ENCODE results near the gene ADAMTS4.
"Not testable (repeated sequence)": the region's sequence is repeated elsewhere in the genome, so short reads cannot be mapped to it uniquely, and the experiment has no call there.

Gene ADAMTS4, protein sequence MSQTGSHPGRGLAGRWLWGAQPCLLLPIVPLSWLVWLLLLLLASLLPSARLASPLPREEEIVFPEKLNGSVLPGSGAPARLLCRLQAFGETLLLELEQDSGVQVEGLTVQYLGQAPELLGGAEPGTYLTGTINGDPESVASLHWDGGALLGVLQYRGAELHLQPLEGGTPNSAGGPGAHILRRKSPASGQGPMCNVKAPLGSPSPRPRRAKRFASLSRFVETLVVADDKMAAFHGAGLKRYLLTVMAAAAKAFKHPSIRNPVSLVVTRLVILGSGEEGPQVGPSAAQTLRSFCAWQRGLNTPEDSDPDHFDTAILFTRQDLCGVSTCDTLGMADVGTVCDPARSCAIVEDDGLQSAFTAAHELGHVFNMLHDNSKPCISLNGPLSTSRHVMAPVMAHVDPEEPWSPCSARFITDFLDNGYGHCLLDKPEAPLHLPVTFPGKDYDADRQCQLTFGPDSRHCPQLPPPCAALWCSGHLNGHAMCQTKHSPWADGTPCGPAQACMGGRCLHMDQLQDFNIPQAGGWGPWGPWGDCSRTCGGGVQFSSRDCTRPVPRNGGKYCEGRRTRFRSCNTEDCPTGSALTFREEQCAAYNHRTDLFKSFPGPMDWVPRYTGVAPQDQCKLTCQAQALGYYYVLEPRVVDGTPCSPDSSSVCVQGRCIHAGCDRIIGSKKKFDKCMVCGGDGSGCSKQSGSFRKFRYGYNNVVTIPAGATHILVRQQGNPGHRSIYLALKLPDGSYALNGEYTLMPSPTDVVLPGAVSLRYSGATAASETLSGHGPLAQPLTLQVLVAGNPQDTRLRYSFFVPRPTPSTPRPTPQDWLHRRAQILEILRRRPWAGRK

GRCh38 chr1:161198897-161199431, at the start of gene ADAMTS4:
Gene ADAMTS4, minus strand, starts transcription at chr1:161199054. Its CDS starts 427 bp downstream, at chr1:161198627.
- no peak for DNase-seq

DNA sequence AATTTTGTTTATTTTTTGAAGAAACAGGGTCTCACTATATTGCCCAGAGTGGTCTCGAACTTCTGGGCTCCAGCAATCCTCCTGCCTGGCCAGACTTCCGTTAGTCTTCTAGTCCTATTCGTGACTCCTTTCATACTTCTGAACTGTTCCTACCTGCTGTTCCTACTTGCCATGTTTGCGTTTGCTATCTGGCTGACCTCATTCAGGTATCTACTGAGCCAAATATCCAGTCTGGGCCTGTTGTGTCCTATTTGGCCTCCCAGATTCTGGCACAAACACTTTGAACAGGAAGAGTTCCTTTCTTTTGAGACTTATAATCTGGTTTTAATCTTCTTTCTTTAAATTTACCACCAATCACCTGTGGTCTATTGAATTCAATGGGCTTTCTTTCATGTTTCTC, 46.0 kb upstream of the ADAMTS4 start:
- DNase-seq, result no peak

GRCh38 chr1:161242313-161242712, 43.5 kb upstream of the ADAMTS4 start:
- no peak for DNase-seq

GRCh38 chr1:161241682-161242081, 42.8 kb upstream of the ADAMTS4 start:
- DNase-seq, result no peak

DNA sequence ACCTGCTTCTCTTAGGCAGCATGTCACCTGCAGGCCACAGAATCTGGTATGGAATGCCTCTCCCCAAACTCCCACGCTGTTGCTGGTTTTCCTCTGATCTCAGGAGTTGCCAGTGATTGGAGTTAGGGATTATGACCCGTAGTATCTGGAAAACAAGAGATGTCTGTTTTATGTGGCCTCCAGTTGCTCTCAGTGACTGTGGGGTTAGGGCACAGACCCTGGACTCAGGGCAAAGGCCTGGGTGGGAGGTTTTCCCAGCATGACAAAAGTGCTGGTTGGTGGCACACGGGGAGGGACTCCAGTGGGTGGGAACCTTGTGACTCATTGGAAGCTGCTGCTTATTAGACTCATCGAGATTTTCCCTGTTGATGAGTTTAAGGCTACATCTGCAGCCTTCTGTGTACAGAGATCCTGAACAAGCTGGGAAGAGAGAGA, 39.2 kb upstream of the ADAMTS4 start, which contains the start of gene NR1I3:
NR1I3 (minus strand) TSS at position 165 of the 435 bp plus-strand sequence. CDS start 1,638 bp downstream, outside the sequence.
- no peak for DNase-seq

- no peak for DNase-seq
Observed at GRCh38 chr1:161235957-161236775, 37.3 kb upstream of the ADAMTS4 start.

GRCh38 chr1:161233102-161233501, 34.2 kb upstream of the ADAMTS4 start:
- no peak for DNase-seq

GRCh38 chr1:161230762-161231161, 31.9 kb upstream of the ADAMTS4 start:
- no peak for DNase-seq

- no peak for DNase-seq
Observed at GRCh38 chr1:161229896-161230295, 31.0 kb upstream of the ADAMTS4 start.

DNA sequence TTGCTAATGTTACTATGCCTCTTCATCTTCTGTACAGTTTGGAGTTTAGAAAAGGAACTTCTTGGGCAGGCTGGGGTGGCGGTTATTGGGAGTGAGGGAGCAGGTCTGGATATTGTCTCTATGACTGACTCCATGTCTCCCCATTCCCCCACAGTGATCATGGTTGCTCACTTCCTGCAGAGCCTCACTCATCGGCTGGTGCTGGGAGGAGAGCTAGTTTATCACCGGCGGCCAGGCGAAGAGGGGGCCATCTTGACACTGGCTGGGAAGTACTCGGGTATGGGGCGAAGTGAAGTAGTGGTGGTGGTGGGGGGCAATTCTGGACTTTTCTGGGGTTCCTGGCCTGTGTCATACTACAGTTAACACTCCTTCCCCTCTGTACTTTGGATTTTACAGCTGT, 29.2 kb upstream of the ADAMTS4 start:
- no peak for DNase-seq

GRCh38 chr1:161227196-161227871, 28.5 kb upstream of the ADAMTS4 start:
- peak; percentile 43 for DNase-seq

GRCh38 chr1:161226759-161227158, 27.9 kb upstream of the ADAMTS4 start:
- no peak for DNase-seq

GRCh38 chr1:161226320-161226711, 27.5 kb upstream of the ADAMTS4 start:
- DNase-seq, result no peak

DNA sequence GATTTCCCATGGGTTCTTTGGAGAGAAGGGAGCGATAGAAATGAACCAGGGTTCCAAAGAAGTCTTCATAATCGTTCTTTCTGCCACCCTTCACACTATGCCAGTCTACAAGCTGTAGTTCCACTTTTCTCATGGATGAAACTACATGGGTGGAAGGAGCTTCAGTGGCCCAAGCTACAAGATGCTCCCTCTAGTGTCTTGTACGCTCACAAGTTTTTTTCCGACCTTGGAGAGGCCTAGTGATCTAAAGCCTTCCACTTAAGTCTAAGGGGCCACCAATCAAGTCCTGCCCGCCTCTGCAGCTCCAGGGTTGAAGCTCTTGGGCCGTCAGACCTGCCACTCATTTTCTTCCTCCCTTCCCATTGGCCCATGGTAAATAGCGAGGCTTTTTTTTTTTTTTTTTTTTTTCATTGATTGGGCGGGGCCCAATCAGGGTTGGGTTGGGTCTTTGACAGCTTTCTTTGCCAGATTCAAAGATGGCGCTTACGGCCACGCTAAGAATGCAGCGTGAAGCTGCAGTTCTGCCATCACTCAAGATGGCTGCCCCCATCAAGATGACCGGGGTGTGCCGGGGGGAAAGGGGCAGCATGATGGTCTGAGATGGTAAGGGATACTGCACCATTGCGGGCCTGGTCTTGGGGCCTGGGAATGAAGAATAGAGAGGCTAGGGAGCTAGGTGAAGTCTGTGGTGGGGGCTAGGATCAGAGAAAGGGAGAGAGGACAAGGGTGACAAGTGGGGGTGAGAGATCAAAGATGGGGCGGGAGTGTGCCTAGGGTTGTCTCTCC, 26.9 kb upstream of the ADAMTS4 start, which contains the start of gene TOMM40L:
TOMM40L (plus strand) TSS at position 527 of the 786 bp plus-strand sequence. CDS start 430 bp downstream, outside the sequence.
- peak; percentile 99 for DNase-seq

DNA sequence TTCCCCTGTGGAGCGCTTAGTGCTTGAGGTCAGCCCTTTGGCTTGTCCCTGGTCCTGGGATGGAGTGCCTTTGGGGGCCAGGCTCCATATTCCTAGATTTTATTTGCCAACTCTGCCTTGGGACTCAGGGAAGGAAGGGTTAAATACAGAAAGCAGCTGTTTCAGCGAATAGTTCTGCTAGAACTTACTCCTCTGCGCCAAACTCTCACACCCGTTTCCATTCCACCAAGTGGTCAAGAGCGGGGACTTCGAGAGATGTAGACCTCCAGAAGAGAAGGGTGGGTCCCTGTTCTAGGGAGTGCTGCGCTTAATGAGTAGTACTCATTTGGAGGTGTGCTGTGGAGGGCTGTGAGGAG, 26.3 kb upstream of the ADAMTS4 start:
- no peak for DNase-seq

- DNase-seq, result not testable (repeated sequence)
Observed at GRCh38 chr1:161224695-161225087, 25.8 kb upstream of the ADAMTS4 start.

GRCh38 chr1:161223805-161224694, 25.2 kb upstream of the ADAMTS4 start:
- DNase-seq, result no peak

DNA sequence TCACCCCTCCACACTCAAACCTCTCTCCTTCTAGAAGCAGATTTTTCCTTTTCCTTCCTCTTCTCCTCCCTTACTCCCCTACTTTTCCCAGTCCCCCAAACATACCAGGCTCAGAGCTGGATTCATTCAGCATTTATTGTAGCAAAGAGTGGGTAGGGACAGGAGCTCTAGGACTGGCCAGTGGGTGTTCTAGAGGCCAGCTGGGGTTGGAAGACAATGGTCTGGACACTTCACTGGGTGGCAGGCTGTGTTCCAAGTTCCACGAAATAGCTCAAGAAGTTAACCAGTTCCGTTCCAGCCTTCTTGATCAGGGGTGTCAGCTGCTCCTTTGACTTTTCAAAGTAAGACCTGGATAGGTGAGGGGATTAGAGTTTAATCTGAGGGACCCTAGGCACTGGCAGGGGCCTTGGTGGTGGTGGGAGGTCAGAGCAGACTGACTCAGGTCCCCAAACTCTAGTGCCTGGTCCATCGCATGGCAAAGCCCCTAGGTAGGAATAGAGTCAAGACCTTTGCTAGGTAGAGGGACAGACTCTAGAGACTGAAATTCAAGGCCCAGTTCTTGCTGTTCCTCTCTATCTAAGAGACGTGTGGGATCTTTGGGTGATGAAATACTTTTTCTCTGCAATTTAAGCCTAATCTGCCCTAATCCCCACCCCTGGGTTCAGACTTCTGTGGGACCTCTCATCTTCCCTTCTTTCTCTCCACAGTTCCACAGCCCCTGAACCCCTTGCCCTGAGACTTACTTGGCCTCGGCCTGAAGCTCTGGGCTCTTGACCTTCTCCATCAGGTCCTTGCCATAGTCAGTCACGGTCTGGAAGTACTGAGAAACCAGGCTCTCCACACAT, 23.5 kb upstream of the ADAMTS4 start:
- DNase-seq, result no peak

DNA sequence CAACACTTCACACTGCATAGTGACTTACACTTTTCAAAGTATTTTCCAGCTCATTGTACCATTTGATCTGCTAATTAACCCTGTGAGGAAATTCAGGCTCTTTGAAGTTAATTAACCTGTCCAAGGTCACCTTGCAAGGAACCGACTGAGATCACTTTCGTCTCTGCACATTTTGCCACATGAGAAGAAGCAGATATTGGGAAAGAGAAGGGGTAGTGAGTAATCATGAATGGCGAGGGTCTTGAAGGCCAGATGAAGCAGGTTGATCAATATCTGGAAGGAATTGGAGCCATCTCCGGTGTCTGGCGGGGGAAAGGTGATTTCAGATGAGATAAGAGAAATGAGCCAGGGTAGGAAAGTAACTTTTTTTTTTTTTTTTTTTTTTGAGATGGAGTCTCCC, 21.1 kb upstream of the ADAMTS4 start:
- no peak for DNase-seq
